Measurements from ENCODE around the gene CLIC5. TPM values are rescaled to one million over a fixed set of nuclear protein-coding genes. Genes with fewer than 3 reads are reported as not detected.

Gene CLIC5
- total RNA-seq, 8 experiments from 2014 or later: 0.05 to 1.7 (median 0.38) TPM; not detected in 1

GRCh38 chr6:46025573-46025972, 9.9 kb upstream of the CLIC5 start:
- 60 to 100% (median 70%) methylated on average over 1 to 4 of the region's 4 CpGs; no CpG with 5 or more reads in 3 of the 10 experiments for WGBS, 10 experiments
- in situ Hi-C loops (cut with MboI; ENCODE audit: low pct_unique_long_range_greater_than_20kb in 2 of 9, low sequenced_read_pairs in 9 of 9, unreplicated experiment in 9 of 9): no loop called here
- ATAC-seq (replicated peaks in 6 of 8): no peak
- no peak overlapping the region for H3K27ac ChIP-seq
- H3K4me3 ChIP-seq: no peak overlapping the region
- H3K4me1 ChIP-seq (replicated peaks in 1 of 2): no peaks in the 10 kb centered on the region

DNA sequence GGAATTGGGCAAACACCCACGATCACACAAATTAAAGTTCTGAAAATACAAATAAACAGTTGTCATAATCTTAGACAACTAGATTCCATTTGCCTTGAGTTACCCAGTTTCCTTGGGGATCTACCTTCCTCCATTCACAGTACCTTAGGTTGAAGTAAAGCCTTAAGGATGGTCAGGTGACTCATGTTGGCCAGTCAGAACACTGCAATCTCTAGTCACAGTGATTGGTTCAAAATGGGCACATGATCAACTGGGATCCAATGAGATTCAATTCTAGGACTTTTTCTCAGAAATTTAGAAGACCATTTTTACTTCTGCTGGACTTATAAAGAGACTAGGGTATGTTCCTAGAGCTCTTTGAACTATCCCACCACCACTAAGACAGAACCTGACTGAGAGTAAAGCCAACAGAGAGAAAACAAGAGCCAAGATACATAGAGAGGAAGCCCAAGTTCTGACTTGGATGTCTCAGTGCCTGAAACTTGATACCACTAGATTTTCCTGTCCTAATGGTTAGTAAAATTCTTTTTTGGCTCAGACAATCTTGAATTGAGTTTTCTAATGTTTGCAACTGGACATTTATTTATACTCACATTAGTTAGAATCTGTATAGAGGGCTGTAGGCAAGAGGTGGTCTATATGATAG, 8.6 kb upstream of the CLIC5 start:
- 0 to 67% (median 63%) methylated on average over 1 of the region's 1 CpG; no CpG with 5 or more reads in 4 of the 10 experiments for WGBS, 10 experiments
- Histone ChIP-seq H3K4me3 (no peak overlapping the region), H3K27ac (no peak overlapping the region), H3K4me1 (replicated peaks in 1 of 2) (no peaks in the 10 kb centered on the region)
- ATAC-seq (replicated peaks in 6 of 8): no peak
- in situ Hi-C loops (cut with MboI; ENCODE audit: low pct_unique_long_range_greater_than_20kb in 2 of 9, low sequenced_read_pairs in 9 of 9, unreplicated experiment in 9 of 9): no loop called here

DNA sequence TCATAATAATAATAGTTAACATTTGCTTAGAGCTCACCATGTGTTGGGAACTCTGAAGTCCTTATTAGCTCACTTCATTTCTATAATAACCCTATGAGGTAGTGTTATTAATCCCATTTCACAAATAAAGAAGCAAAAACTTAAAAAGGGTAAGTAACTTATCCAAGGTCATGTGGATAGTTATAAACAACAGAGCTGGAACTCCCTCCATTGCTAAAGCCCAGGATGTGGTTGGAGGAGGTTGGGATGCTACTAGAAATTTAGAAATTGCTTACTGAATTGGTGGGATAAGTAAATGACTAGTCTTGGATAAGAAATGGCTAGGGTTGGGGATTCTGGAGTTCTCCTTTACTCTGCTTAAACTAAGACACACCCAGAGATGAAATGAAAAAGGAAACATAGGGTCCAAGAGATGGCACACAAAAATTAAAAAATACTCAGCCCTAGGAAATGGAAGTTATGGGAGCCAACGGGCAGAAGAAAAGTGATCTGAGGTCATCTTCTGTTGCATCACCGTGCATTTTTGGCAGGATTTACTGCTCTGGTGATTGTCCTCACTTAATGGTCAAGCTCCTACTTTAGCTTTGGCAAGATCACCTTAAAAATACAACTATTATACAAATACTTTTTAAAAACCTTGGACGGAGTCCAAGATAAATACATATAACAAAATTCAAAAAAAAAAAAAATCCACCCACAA, 7.7 kb upstream of the CLIC5 start:
- no peak for ATAC-seq (replicated peaks in 6 of 8)
- no peak overlapping the region for H3K4me3 ChIP-seq
- no peaks in the 10 kb centered on the region for H3K4me1 ChIP-seq (replicated peaks in 1 of 2)
- no peak overlapping the region for H3K27ac ChIP-seq
- in situ Hi-C loops (cut with MboI; ENCODE audit: low pct_unique_long_range_greater_than_20kb in 2 of 9, low sequenced_read_pairs in 9 of 9, unreplicated experiment in 9 of 9): no loop called here
- 34 to 100% (median 74%) methylated on average over 2 to 3 of the region's 3 CpGs; no CpG with 5 or more reads in 1 of the 10 experiments for WGBS, 10 experiments

DNA sequence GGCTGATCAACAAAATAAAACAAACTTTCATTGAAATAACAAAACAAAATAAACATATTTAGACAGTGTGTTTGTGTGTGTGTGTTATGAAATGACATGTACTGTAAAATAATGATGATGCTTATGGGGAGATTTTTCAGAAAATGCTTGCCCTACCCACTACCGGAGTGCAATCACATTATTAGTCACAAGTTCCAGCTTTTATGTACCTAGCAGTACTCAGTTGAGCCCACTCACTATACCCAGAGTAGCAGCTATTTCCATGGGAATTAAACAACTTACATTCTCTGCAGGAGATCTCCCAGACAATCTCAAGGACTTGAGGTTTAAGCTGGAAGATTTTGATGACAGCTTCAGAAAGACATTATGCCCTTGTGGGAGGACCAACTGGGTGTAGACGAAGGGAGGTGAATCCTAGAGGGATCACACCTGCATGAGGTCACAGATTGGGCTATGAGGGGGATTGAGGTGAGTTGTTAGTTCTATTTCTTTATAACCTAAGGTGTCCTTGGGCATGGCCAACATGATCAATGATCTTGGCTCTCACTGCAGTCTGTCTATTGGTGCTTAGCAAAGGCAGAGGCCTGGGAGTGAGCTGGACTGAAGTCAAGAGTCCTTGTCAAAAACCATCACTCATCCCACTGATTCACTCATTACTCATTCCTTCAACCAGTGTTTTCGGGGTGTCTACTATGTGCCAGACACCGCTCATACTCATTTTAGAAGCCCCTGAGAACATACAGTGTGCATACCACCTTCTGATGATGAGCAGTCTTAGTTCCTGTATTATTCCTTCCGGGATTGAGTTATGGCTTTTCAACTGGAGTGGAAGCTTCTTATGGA, 6.7 kb upstream of the CLIC5 start:
- in situ Hi-C loops (cut with MboI; ENCODE audit: low pct_unique_long_range_greater_than_20kb in 2 of 9, low sequenced_read_pairs in 9 of 9, unreplicated experiment in 9 of 9): no loop called here
- no peak for ATAC-seq (replicated peaks in 6 of 8)
- WGBS, 10 experiments: 23 to 93% (median 77%) methylated on average over 1 to 5 of the region's 5 CpGs; no CpG with 5 or more reads in 2 of the 10 experiments
- Histone ChIP-seq H3K27ac (no peak overlapping the region), H3K4me1 (replicated peaks in 1 of 2) (no peaks in the 10 kb centered on the region), H3K4me3 (no peak overlapping the region)

- in situ Hi-C loops (cut with MboI; ENCODE audit: low pct_unique_long_range_greater_than_20kb in 2 of 9, low sequenced_read_pairs in 9 of 9, unreplicated experiment in 9 of 9): no loop called here
- WGBS, 10 experiments: 50 to 94% (median 67%) methylated on average over 1 to 2 of the region's 2 CpGs; no CpG with 5 or more reads in 1 of the 10 experiments
- H3K4me1 ChIP-seq (replicated peaks in 1 of 2): peaks cover 5 to 10% of the 10 kb centered on the region in 2 donors
- no peak overlapping the region for H3K4me3 ChIP-seq
- no peak overlapping the region for H3K27ac ChIP-seq
- ATAC-seq (replicated peaks in 6 of 8): no peak
Measured at GRCh38 chr6:46017726-46018125, 2.1 kb upstream of the CLIC5 start.

DNA sequence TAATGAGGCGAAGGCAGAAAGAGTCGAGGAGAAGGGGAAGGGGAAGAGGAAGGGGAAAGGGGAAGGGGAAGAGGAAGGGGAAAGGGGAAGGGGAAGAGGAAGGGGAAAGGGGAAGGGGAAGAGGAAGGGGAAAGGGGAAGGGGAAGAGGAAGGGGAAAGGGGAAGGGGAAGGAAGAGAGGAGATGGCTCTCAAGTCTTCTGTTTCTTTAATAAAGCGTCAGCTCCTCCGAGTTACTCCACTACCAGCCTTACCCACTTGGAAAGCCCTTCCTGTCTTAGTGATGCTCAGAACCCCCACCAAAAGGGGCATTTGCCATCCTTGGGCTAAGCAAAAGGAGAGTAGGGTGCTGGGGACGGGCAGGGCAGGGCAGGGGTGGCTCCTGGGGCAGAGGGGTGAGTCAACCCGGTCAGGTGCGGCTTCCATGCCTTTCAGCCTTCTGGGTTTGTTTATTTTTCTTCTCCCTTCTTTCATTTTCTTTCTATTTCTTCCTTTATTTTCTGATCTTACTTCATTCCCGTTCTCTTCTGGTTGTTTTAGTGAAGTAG, 476 bp upstream of the CLIC5 start:
- Histone ChIP-seq H3K4me1 (replicated peaks in 1 of 2) (peaks cover 5 to 10% of the 10 kb centered on the region in 2 donors), H3K27ac (no peak overlapping the region), H3K4me3 (peak overlapping the region in 3 of 5 donors; percentile 22 to 40 (median 25))
- in situ Hi-C loops (cut with MboI; ENCODE audit: low pct_unique_long_range_greater_than_20kb in 2 of 9, low sequenced_read_pairs in 9 of 9, unreplicated experiment in 9 of 9): no loop called here
- WGBS, 10 experiments: 14 to 100% (median 79%) methylated on average over 1 to 4 of the region's 8 CpGs
- peak in 1 of 8 experiments; percentile 6 for ATAC-seq (replicated peaks in 6 of 8)

DNA sequence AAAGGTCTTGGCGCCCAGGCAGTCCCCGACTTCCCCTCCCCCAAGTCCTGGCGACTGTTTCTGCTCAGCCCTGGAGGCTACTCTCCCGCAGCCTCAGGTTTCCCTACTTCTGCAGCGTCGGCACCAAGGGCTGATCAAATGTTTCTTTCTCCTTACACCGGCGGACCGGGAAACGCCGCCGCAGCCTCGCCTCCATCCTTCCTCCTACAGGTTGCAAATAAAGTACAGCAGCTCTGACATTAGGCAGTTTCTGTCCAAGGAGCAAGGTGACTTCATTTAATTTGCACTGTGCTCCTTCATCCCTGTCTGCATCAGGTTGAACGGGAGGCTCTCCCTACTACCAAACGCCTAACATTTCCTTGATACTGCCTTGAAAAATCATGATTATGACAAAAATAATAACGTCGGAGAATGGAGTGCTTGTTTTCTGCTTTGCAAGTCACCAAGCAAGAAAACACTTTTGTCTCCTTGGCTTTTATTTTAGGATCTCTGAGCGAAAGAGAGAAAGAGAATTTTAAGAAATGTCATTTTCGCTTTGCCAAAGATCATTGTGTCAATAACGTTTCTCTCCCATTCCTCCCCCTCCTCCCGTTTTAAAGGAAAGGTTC, 1.0 kb downstream of the CLIC5 start:
- H3K4me3 ChIP-seq: peak overlapping the region; percentile 6 to 40 (median 25)
- 0 to 47% (median 4%) methylated on average over 3 to 17 of the region's 21 CpGs for WGBS, 10 experiments
- H3K4me1 ChIP-seq (replicated peaks in 1 of 2): peaks cover 5 to 10% of the 10 kb centered on the region in 2 donors
- no peak overlapping the region for H3K27ac ChIP-seq
- peak in 4 of 8 experiments; percentile 19 to 37 (median 26) for ATAC-seq (replicated peaks in 6 of 8)
- in situ Hi-C loops (cut with MboI; ENCODE audit: low pct_unique_long_range_greater_than_20kb in 2 of 9, low sequenced_read_pairs in 9 of 9, unreplicated experiment in 9 of 9): no loop called here

GRCh38 chr6:46014046-46014445, 1.6 kb downstream of the CLIC5 start:
- WGBS, 10 experiments: 64 to 100% (median 90%) methylated on average over 1 to 2 of the region's 2 CpGs; no CpG with 5 or more reads in 1 of the 10 experiments
- in situ Hi-C loops (cut with MboI; ENCODE audit: low pct_unique_long_range_greater_than_20kb in 2 of 9, low sequenced_read_pairs in 9 of 9, unreplicated experiment in 9 of 9): no loop called here
- H3K4me1 ChIP-seq (replicated peaks in 1 of 2): peaks cover 5 to 10% of the 10 kb centered on the region in 2 donors

GRCh38 chr6:46013639-46014038, 2.0 kb downstream of the CLIC5 start:
- no peak for ATAC-seq (replicated peaks in 6 of 8)
- Histone ChIP-seq H3K27ac (no peak overlapping the region), H3K4me3 (no peak overlapping the region), H3K4me1 (replicated peaks in 1 of 2) (peaks cover 5 to 10% of the 10 kb centered on the region in 2 donors)
- in situ Hi-C loops (cut with MboI; ENCODE audit: low pct_unique_long_range_greater_than_20kb in 2 of 9, low sequenced_read_pairs in 9 of 9, unreplicated experiment in 9 of 9): no loop called here
- WGBS, 10 experiments: 50 to 100% (median 71%) methylated on average over 1 to 3 of the region's 4 CpGs; no CpG with 5 or more reads in 2 of the 10 experiments

More at GRCh38 chr6:46014046-46014445, 1.6 kb downstream of the CLIC5 start:
- Histone ChIP-seq H3K27ac (no peak overlapping the region), H3K4me3 (no peak overlapping the region)
- ATAC-seq (replicated peaks in 6 of 8): no peak

- 20 to 100% (median 80%) methylated on average over 1 of the region's 1 CpG; no CpG with 5 or more reads in 5 of the 10 experiments for WGBS, 10 experiments
- H3K27ac ChIP-seq: no peak overlapping the region
- no peak for ATAC-seq (replicated peaks in 6 of 8)
- peaks cover 5 to 10% of the 10 kb centered on the region in 2 donors for H3K4me1 ChIP-seq (replicated peaks in 1 of 2)
- no peak overlapping the region for H3K4me3 ChIP-seq
- in situ Hi-C loops (cut with MboI; ENCODE audit: low pct_unique_long_range_greater_than_20kb in 2 of 9, low sequenced_read_pairs in 9 of 9, unreplicated experiment in 9 of 9): no loop called here
Measured at GRCh38 chr6:46012834-46013233, 2.8 kb downstream of the CLIC5 start.

DNA sequence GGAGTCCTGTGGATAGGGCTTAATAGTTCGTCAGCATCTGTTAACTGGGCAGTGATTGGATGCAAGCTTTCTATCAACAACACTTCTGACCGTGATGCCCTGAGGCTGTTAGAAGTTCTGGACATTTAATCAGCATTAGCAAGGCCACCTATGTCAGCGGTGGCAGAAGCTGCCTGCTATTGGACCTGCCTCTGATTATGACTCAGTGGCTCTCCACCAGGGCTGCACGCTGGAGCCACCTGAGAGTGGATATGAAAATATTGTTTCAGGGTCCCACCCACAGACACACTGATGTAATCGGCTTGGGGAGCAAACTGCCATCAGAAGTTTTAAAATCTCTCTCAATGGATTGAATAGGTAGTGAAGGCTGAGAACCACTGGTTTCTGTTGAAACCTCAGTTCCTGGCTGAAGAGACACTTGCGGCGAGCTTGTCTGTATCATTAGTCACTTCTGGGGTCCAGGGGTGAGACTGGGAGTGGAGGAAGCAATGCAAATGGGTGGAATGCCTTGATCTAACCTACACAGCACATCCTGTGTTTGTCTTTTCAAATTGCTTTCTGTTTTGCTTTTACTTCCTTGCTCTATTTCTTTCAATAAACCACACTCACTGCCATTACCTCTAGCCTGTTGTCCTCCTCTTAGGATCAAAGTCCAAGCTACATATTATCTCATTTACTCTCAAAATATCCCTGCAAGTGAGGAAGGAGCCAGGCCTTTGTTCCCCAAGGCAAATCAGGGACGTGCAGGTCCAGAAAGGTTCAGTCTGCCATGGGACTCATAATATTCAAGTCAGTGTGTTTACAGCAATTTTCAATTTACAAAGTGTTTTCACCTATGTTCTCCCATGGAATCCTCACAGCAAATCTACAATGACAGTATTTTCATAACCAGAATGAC, 4.2 kb downstream of the CLIC5 start:
- peak in 2 of 8 experiments; percentile 80 to 82 for ATAC-seq (replicated peaks in 6 of 8)
- no peak overlapping the region for H3K4me3 ChIP-seq
- H3K27ac ChIP-seq: no peak overlapping the region
- in situ Hi-C loops (cut with MboI; ENCODE audit: low pct_unique_long_range_greater_than_20kb in 2 of 9, low sequenced_read_pairs in 9 of 9, unreplicated experiment in 9 of 9): no loop called here
- peaks cover 5 to 10% of the 10 kb centered on the region in 2 donors for H3K4me1 ChIP-seq (replicated peaks in 1 of 2)
- 8 to 92% (median 73%) methylated on average over 1 to 5 of the region's 8 CpGs for WGBS, 10 experiments

Data from motor neuron (in vitro differentiated cells).